ENCODE measurements around the gene SLC4A5. TPM values are rescaled to one million over a fixed set of nuclear protein-coding genes. Genes with fewer than 3 reads are reported as not detected.

Gene SLC4A5
- total RNA-seq, 1 donor from 2014 or later, result 2.6 TPM

- Histone ChIP-seq H3K9me3 (ENCODE audit: control insufficient read depth in 3 of 3, low read length in 3 of 3) (no peaks in the 10 kb centered on the region), H3K4me1 (ENCODE audit: control insufficient read depth in 3 of 3, insufficient read depth in 3 of 3, low read length in 3 of 3) (no peaks in the 10 kb centered on the region), H3K36me3 (ENCODE audit: control insufficient read depth in 3 of 3, insufficient read depth in 3 of 3, low read length in 3 of 3) (peaks cover 0 to 3% (median 0%) of the 10 kb centered on the region in 3 donors), H3K9ac (ENCODE audit: low read depth in 1 of 3, low read length in 3 of 3) (no peak overlapping the region), H3K27me3 (ENCODE audit: control insufficient read depth in 3 of 3, insufficient read depth in 3 of 3, low read length in 3 of 3) (no peaks in the 10 kb centered on the region), H3K4me3 (ENCODE audit: low read length in 3 of 3) (no peak overlapping the region), H3K27ac (ENCODE audit: low read depth, low read length) (no peak overlapping the region)
These were observed 21.5 kb downstream of the SLC4A5 start for GRCh38 chr2:74321737-74322136.

GRCh38 chr2:74317701-74318100, 25.5 kb downstream of the SLC4A5 start:
- H3K4me3 ChIP-seq (ENCODE audit: low read length in 3 of 3), result no peak overlapping the region
- H3K9ac ChIP-seq (ENCODE audit: low read depth in 1 of 3, low read length in 3 of 3), result no peak overlapping the region
- H3K27me3 ChIP-seq (ENCODE audit: control insufficient read depth in 3 of 3, insufficient read depth in 3 of 3, low read length in 3 of 3), result no peaks in the 10 kb centered on the region
- H3K4me1 ChIP-seq (ENCODE audit: control insufficient read depth in 3 of 3, insufficient read depth in 3 of 3, low read length in 3 of 3), result no peaks in the 10 kb centered on the region
- H3K27ac ChIP-seq (ENCODE audit: low read depth, low read length), result no peak overlapping the region
- peaks cover 0 to 6% (median 6%) of the 10 kb centered on the region in 3 donors for H3K36me3 ChIP-seq (ENCODE audit: control insufficient read depth in 3 of 3, insufficient read depth in 3 of 3, low read length in 3 of 3)
- no peaks in the 10 kb centered on the region for H3K9me3 ChIP-seq (ENCODE audit: control insufficient read depth in 3 of 3, low read length in 3 of 3)

- Histone ChIP-seq H3K4me1 (ENCODE audit: control insufficient read depth in 3 of 3, insufficient read depth in 3 of 3, low read length in 3 of 3) (no peaks in the 10 kb centered on the region), H3K4me3 (ENCODE audit: low read length in 3 of 3) (no peak overlapping the region), H3K9me3 (ENCODE audit: control insufficient read depth in 3 of 3, low read length in 3 of 3) (no peaks in the 10 kb centered on the region), H3K27me3 (ENCODE audit: control insufficient read depth in 3 of 3, insufficient read depth in 3 of 3, low read length in 3 of 3) (no peaks in the 10 kb centered on the region), H3K36me3 (ENCODE audit: control insufficient read depth in 3 of 3, insufficient read depth in 3 of 3, low read length in 3 of 3) (peaks cover 0 to 6% (median 6%) of the 10 kb centered on the region in 3 donors), H3K9ac (ENCODE audit: low read depth in 1 of 3, low read length in 3 of 3) (no peak overlapping the region), H3K27ac (ENCODE audit: low read depth, low read length) (no peak overlapping the region)
These were observed 26.5 kb downstream of the SLC4A5 start for GRCh38 chr2:74316627-74317295.

- H3K9ac ChIP-seq (ENCODE audit: low read depth in 1 of 3, low read length in 3 of 3), result no peak overlapping the region
- no peaks in the 10 kb centered on the region for H3K4me1 ChIP-seq (ENCODE audit: control insufficient read depth in 3 of 3, insufficient read depth in 3 of 3, low read length in 3 of 3)
- no peak overlapping the region for H3K4me3 ChIP-seq (ENCODE audit: low read length in 3 of 3)
- no peaks in the 10 kb centered on the region for H3K9me3 ChIP-seq (ENCODE audit: control insufficient read depth in 3 of 3, low read length in 3 of 3)
- H3K27ac ChIP-seq (ENCODE audit: low read depth, low read length), result no peak overlapping the region
- H3K36me3 ChIP-seq (ENCODE audit: control insufficient read depth in 3 of 3, insufficient read depth in 3 of 3, low read length in 3 of 3), result peaks cover 0 to 6% (median 6%) of the 10 kb centered on the region in 3 donors
- no peaks in the 10 kb centered on the region for H3K27me3 ChIP-seq (ENCODE audit: control insufficient read depth in 3 of 3, insufficient read depth in 3 of 3, low read length in 3 of 3)
These were observed 29.1 kb downstream of the SLC4A5 start for GRCh38 chr2:74314107-74314506.

GRCh38 chr2:74313497-74313896, 29.7 kb downstream of the SLC4A5 start:
- peaks cover 0 to 6% (median 6%) of the 10 kb centered on the region in 3 donors for H3K36me3 ChIP-seq (ENCODE audit: control insufficient read depth in 3 of 3, insufficient read depth in 3 of 3, low read length in 3 of 3)
- H3K27me3 ChIP-seq (ENCODE audit: control insufficient read depth in 3 of 3, insufficient read depth in 3 of 3, low read length in 3 of 3), result no peaks in the 10 kb centered on the region
- H3K4me3 ChIP-seq (ENCODE audit: low read length in 3 of 3), result no peak overlapping the region
- no peak overlapping the region for H3K9ac ChIP-seq (ENCODE audit: low read depth in 1 of 3, low read length in 3 of 3)
- H3K9me3 ChIP-seq (ENCODE audit: control insufficient read depth in 3 of 3, low read length in 3 of 3), result no peaks in the 10 kb centered on the region
- no peak overlapping the region for H3K27ac ChIP-seq (ENCODE audit: low read depth, low read length)
- H3K4me1 ChIP-seq (ENCODE audit: control insufficient read depth in 3 of 3, insufficient read depth in 3 of 3, low read length in 3 of 3), result no peaks in the 10 kb centered on the region

GRCh38 chr2:74312913-74313312, 30.3 kb downstream of the SLC4A5 start:
- no peaks in the 10 kb centered on the region for H3K9me3 ChIP-seq (ENCODE audit: control insufficient read depth in 3 of 3, low read length in 3 of 3)
- H3K4me3 ChIP-seq (ENCODE audit: low read length in 3 of 3), result no peak overlapping the region
- H3K27ac ChIP-seq (ENCODE audit: low read depth, low read length), result no peak overlapping the region
- H3K36me3 ChIP-seq (ENCODE audit: control insufficient read depth in 3 of 3, insufficient read depth in 3 of 3, low read length in 3 of 3), result peaks cover 0 to 6% (median 6%) of the 10 kb centered on the region in 3 donors
- H3K27me3 ChIP-seq (ENCODE audit: control insufficient read depth in 3 of 3, insufficient read depth in 3 of 3, low read length in 3 of 3), result no peaks in the 10 kb centered on the region
- H3K4me1 ChIP-seq (ENCODE audit: control insufficient read depth in 3 of 3, insufficient read depth in 3 of 3, low read length in 3 of 3), result no peaks in the 10 kb centered on the region
- no peak overlapping the region for H3K9ac ChIP-seq (ENCODE audit: low read depth in 1 of 3, low read length in 3 of 3)

- no peak overlapping the region for H3K27ac ChIP-seq (ENCODE audit: low read depth, low read length)
- no peaks in the 10 kb centered on the region for H3K27me3 ChIP-seq (ENCODE audit: control insufficient read depth in 3 of 3, insufficient read depth in 3 of 3, low read length in 3 of 3)
- no peaks in the 10 kb centered on the region for H3K9me3 ChIP-seq (ENCODE audit: control insufficient read depth in 3 of 3, low read length in 3 of 3)
These were observed 35.5 kb downstream of the SLC4A5 start for GRCh38 chr2:74307720-74308119.

GRCh38 chr2:74304332-74305148, 38.7 kb downstream of the SLC4A5 start:
- no peaks in the 10 kb centered on the region for H3K4me1 ChIP-seq (ENCODE audit: control insufficient read depth in 3 of 3, insufficient read depth in 3 of 3, low read length in 3 of 3)
- H3K9ac ChIP-seq (ENCODE audit: low read depth in 1 of 3, low read length in 3 of 3), result no peak overlapping the region
- peaks cover 0 to 7% (median 3%) of the 10 kb centered on the region in 3 donors for H3K36me3 ChIP-seq (ENCODE audit: control insufficient read depth in 3 of 3, insufficient read depth in 3 of 3, low read length in 3 of 3)
- H3K9me3 ChIP-seq (ENCODE audit: control insufficient read depth in 3 of 3, low read length in 3 of 3), result no peaks in the 10 kb centered on the region
- H3K27me3 ChIP-seq (ENCODE audit: control insufficient read depth in 3 of 3, insufficient read depth in 3 of 3, low read length in 3 of 3), result no peaks in the 10 kb centered on the region
- no peak overlapping the region for H3K4me3 ChIP-seq (ENCODE audit: low read length in 3 of 3)
- no peak overlapping the region for H3K27ac ChIP-seq (ENCODE audit: low read depth, low read length)

More at GRCh38 chr2:74307720-74308119, 35.5 kb downstream of the SLC4A5 start:
- no peaks in the 10 kb centered on the region for H3K4me1 ChIP-seq (ENCODE audit: control insufficient read depth in 3 of 3, insufficient read depth in 3 of 3, low read length in 3 of 3)
- no peak overlapping the region for H3K4me3 ChIP-seq (ENCODE audit: low read length in 3 of 3)
- peaks cover 0 to 3% (median 2%) of the 10 kb centered on the region in 3 donors for H3K36me3 ChIP-seq (ENCODE audit: control insufficient read depth in 3 of 3, insufficient read depth in 3 of 3, low read length in 3 of 3)
- H3K9ac ChIP-seq (ENCODE audit: low read depth in 1 of 3, low read length in 3 of 3), result no peak overlapping the region

GRCh38 chr2:74302865-74303264, 40.4 kb downstream of the SLC4A5 start:
- H3K9ac ChIP-seq (ENCODE audit: low read depth in 1 of 3, low read length in 3 of 3), result no peak overlapping the region
- H3K9me3 ChIP-seq (ENCODE audit: control insufficient read depth in 3 of 3, low read length in 3 of 3), result no peaks in the 10 kb centered on the region
- peaks cover 0 to 7% (median 3%) of the 10 kb centered on the region in 3 donors for H3K36me3 ChIP-seq (ENCODE audit: control insufficient read depth in 3 of 3, insufficient read depth in 3 of 3, low read length in 3 of 3)
- no peak overlapping the region for H3K4me3 ChIP-seq (ENCODE audit: low read length in 3 of 3)
- H3K4me1 ChIP-seq (ENCODE audit: control insufficient read depth in 3 of 3, insufficient read depth in 3 of 3, low read length in 3 of 3), result no peaks in the 10 kb centered on the region
- H3K27me3 ChIP-seq (ENCODE audit: control insufficient read depth in 3 of 3, insufficient read depth in 3 of 3, low read length in 3 of 3), result no peaks in the 10 kb centered on the region
- no peak overlapping the region for H3K27ac ChIP-seq (ENCODE audit: low read depth, low read length)

- H3K36me3 ChIP-seq (ENCODE audit: control insufficient read depth in 3 of 3, insufficient read depth in 3 of 3, low read length in 3 of 3), result peaks cover 0 to 7% (median 3%) of the 10 kb centered on the region in 3 donors
- H3K4me1 ChIP-seq (ENCODE audit: control insufficient read depth in 3 of 3, insufficient read depth in 3 of 3, low read length in 3 of 3), result no peaks in the 10 kb centered on the region
- H3K9me3 ChIP-seq (ENCODE audit: control insufficient read depth in 3 of 3, low read length in 3 of 3), result no peaks in the 10 kb centered on the region
- no peak overlapping the region for H3K27ac ChIP-seq (ENCODE audit: low read depth, low read length)
- no peaks in the 10 kb centered on the region for H3K27me3 ChIP-seq (ENCODE audit: control insufficient read depth in 3 of 3, insufficient read depth in 3 of 3, low read length in 3 of 3)
- no peak overlapping the region for H3K9ac ChIP-seq (ENCODE audit: low read depth in 1 of 3, low read length in 3 of 3)
- H3K4me3 ChIP-seq (ENCODE audit: low read length in 3 of 3), result no peak overlapping the region
These were observed 42.0 kb downstream of the SLC4A5 start for GRCh38 chr2:74301262-74301661.
